Measurements from ENCODE around the gene NDUFB5. TPM values are rescaled to one million over a fixed set of nuclear protein-coding genes. Genes with fewer than 3 reads are reported as not detected.

Gene NDUFB5
- total and polyA plus RNA-seq, 9 donors, result 66.6 to 185 (median 71.8) TPM

DNA sequence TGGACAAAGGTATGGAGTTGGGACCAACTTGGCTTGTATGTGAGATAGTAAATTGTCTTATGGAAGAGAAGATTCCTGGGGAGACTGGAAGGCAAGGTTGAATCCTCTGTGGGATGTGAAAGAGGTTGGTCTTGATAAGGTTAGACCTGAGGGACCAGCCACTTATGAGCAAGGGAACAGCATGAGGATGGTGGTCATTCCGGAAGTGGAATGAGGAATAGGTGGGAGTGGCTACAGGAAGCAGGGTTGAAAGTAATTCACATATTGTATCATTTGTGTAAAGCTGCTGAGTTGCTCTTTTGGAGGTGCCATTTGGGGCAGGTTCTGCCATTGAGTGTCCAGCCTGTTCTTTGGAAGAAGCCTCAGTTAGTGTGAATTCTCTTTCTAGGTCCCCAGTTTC, 61.4 kb downstream of the NDUFB5 start:
- TF ChIP-seq EP300 (IDR thresholded peaks at IDR 0.05) (no peak), POLR2A (IDR thresholded peaks at IDR 0.05) (no peak)
- TF ChIP-seq, protein P1, sequence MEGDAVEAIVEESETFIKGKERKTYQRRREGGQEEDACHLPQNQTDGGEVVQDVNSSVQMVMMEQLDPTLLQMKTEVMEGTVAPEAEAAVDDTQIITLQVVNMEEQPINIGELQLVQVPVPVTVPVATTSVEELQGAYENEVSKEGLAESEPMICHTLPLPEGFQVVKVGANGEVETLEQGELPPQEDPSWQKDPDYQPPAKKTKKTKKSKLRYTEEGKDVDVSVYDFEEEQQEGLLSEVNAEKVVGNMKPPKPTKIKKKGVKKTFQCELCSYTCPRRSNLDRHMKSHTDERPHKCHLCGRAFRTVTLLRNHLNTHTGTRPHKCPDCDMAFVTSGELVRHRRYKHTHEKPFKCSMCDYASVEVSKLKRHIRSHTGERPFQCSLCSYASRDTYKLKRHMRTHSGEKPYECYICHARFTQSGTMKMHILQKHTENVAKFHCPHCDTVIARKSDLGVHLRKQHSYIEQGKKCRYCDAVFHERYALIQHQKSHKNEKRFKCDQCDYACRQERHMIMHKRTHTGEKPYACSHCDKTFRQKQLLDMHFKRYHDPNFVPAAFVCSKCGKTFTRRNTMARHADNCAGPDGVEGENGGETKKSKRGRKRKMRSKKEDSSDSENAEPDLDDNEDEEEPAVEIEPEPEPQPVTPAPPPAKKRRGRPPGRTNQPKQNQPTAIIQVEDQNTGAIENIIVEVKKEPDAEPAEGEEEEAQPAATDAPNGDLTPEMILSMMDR (IDR thresholded peaks at IDR 0.05), result no peak
- peak overlapping the region in 1 of 2 donors; percentile 35 for H3K27ac ChIP-seq
- WGBS, 3 donors, result 23 to 45% (median 45%) methylated on average over 1 of the region's 1 CpG
- H3K27me3 ChIP-seq, result no peaks in the 10 kb centered on the region
- no peaks in the 10 kb centered on the region for H3K36me3 ChIP-seq
- no peaks in the 10 kb centered on the region for H3K9me3 ChIP-seq
- intact Hi-C loops (cut with DNase I), result no loop called here
- no peak for DNase-seq
- no peak overlapping the region for H3K4me3 ChIP-seq
- peaks cover 19% of the 10 kb centered on the region for H3K4me1 ChIP-seq (ENCODE audit: insufficient read depth)

- H3K27me3 ChIP-seq, result no peaks in the 10 kb centered on the region
- peaks cover 19% of the 10 kb centered on the region for H3K4me1 ChIP-seq (ENCODE audit: insufficient read depth)
- intact Hi-C loops (cut with DNase I), result no loop called here
- peak; percentile 38 to 79 (median 64) for DNase-seq
- H3K4me3 ChIP-seq, result no peak overlapping the region
- peak overlapping the region in 1 of 2 donors; percentile 35 for H3K27ac ChIP-seq
- WGBS, 3 donors, result 31 to 43% (median 41%) methylated on average over 8 of the region's 8 CpGs
- H3K9me3 ChIP-seq, result no peaks in the 10 kb centered on the region
- H3K36me3 ChIP-seq, result no peaks in the 10 kb centered on the region
- TF ChIP-seq POLR2A (IDR thresholded peaks at IDR 0.05), result no peak
- TF ChIP-seq EP300 (IDR thresholded peaks at IDR 0.05), result no peak
- TF ChIP-seq, protein P1 (IDR thresholded peaks at IDR 0.05), result no peak
Observed at GRCh38 chr3:179666436-179667035, 61.9 kb downstream of the NDUFB5 start.

- Histone ChIP-seq H3K27ac (no peak overlapping the region), H3K36me3 (no peaks in the 10 kb centered on the region), H3K4me1 (ENCODE audit: insufficient read depth) (peaks cover 22% of the 10 kb centered on the region), H3K4me3 (no peak overlapping the region), H3K27me3 (no peaks in the 10 kb centered on the region), H3K9me3 (no peaks in the 10 kb centered on the region)
- no peak for DNase-seq
- intact Hi-C loops (cut with DNase I), result no loop called here
- no peak for TF ChIP-seq EP300 (IDR thresholded peaks at IDR 0.05)
- TF ChIP-seq, protein P1 (IDR thresholded peaks at IDR 0.05), result no peak
- no peak for TF ChIP-seq POLR2A (IDR thresholded peaks at IDR 0.05)
- WGBS, 3 donors, result 87 to 100% (median 90%) methylated on average over 1 of the region's 1 CpG
Observed at GRCh38 chr3:179668429-179668828, 63.8 kb downstream of the NDUFB5 start.

GRCh38 chr3:179670311-179670710, 65.7 kb downstream of the NDUFB5 start:
- Histone ChIP-seq H3K27me3 (no peaks in the 10 kb centered on the region), H3K36me3 (no peaks in the 10 kb centered on the region), H3K9me3 (no peaks in the 10 kb centered on the region), H3K4me1 (ENCODE audit: insufficient read depth) (peaks cover 23% of the 10 kb centered on the region), H3K4me3 (no peak overlapping the region), H3K27ac (peak overlapping the region in 1 of 2 donors; percentile 74)
- TF ChIP-seq, protein P1 (IDR thresholded peaks at IDR 0.05), result peak in 1 of 3 donors; percentile 18
- no peak for TF ChIP-seq EP300 (IDR thresholded peaks at IDR 0.05)
- no peak for TF ChIP-seq POLR2A (IDR thresholded peaks at IDR 0.05)
- DNase-seq, result no peak
- intact Hi-C loops (cut with DNase I), result no loop called here
- 8 to 36% (median 17%) methylated on average over 8 of the region's 8 CpGs for WGBS, 3 donors

Data from ovary (tissue), 9 donors.